ENCODE measurements around the gene PCDHGA1.

DNA sequence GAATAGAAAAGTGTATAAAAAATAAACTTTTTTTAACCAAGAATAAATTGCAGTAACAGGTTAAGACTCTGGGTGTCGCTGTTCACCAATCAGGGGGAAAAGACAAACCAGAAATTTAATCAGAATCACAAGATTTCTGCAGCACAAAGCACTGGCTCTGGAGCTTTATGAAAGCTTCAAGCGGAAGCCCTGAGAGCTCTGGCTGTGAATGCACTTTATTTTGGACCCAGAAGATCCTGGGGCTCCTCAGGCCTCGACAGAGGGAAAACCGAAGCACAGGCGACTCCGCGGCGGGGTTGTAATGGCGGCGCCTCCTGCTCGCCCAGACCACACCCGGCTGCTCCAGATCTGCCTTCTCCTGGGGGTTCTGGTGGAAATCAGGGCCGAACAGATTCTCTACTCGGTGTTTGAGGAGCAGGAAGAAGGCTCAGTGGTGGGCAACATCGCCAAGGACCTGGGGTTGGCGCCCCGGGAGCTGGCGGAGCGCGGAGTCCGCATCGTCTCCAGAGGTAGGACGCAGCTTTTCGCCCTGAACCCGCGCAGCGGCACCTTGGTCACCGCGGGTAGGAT lies 24.7 kb downstream of the PCDHGA1 start, which contains the start of gene PCDHGA4:
- TF ChIP-seq, protein P1, sequence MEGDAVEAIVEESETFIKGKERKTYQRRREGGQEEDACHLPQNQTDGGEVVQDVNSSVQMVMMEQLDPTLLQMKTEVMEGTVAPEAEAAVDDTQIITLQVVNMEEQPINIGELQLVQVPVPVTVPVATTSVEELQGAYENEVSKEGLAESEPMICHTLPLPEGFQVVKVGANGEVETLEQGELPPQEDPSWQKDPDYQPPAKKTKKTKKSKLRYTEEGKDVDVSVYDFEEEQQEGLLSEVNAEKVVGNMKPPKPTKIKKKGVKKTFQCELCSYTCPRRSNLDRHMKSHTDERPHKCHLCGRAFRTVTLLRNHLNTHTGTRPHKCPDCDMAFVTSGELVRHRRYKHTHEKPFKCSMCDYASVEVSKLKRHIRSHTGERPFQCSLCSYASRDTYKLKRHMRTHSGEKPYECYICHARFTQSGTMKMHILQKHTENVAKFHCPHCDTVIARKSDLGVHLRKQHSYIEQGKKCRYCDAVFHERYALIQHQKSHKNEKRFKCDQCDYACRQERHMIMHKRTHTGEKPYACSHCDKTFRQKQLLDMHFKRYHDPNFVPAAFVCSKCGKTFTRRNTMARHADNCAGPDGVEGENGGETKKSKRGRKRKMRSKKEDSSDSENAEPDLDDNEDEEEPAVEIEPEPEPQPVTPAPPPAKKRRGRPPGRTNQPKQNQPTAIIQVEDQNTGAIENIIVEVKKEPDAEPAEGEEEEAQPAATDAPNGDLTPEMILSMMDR (IDR thresholded peaks at IDR 0.05): peak; percentile 58
- no peak for TF ChIP-seq EZH2 (IDR thresholded peaks at IDR 0.05; ENCODE audit: borderline replicate concordance, insufficient read depth, low read depth, low read length, poor library complexity, severe bottlenecking)
